CD14-positive monocyte (primary cell): Measurements from ENCODE around the gene CRYBA2. TPM values are rescaled to one million over a fixed set of nuclear protein-coding genes. Genes with fewer than 3 reads are reported as not detected.

Experiments
- DNase-seq, 3 donors: peaks; one replicate each; pipeline ENCODE4 v3.0.0-alpha.2; 2011 to 2022
- H2AFZ ChIP-seq: 2 replicates; pipeline ENCODE4 v1.6.0; 2012; ENCODE audit warnings: mild to moderate bottlenecking, low read depth, low read length, inconsistent platforms; ENCODE audit not compliant: insufficient read depth, poor library complexity, severe bottlenecking
- H3K27ac ChIP-seq, 2 donors: 1 replicate in 1 of 2; 2 replicates in 1 of 2; pipeline ENCODE4 v1.5.1; 2012 to 2013; ENCODE audit warnings: low read length in 2 of 2, control low read depth in 1 of 2, inconsistent platforms in 1 of 2, low read depth in 1 of 2, mild to moderate bottlenecking in 1 of 2
- H3K27me3 ChIP-seq, 2 donors: one replicate each; pipeline versions ENCODE4 v1.6.0 to v1.6.1; 2011 to 2013; ENCODE audit warnings: low read length in 2 of 2; ENCODE audit not compliant: control insufficient read depth in 2 of 2, insufficient read depth in 2 of 2
- H3K36me3 ChIP-seq, 2 donors: replicated peaks in 1 of 2; 1 replicate in 1 of 2; 2 replicates in 1 of 2; pipeline versions ENCODE4 v1.5.1 to v1.6.1; 2012 to 2013; ENCODE audit warnings: low read length in 2 of 2, control low read depth in 1 of 2, inconsistent platforms in 1 of 2, mild to moderate bottlenecking in 1 of 2; ENCODE audit not compliant: insufficient read depth in 2 of 2, control insufficient read depth in 1 of 2
- H3K4me1 ChIP-seq, 2 donors: 1 replicate in 1 of 2; 2 replicates in 1 of 2; pipeline versions ENCODE4 v1.5.1 to v1.6.1; 2012 to 2013; ENCODE audit warnings: low read length in 2 of 2, control low read depth in 1 of 2, inconsistent platforms in 1 of 2, mild to moderate bottlenecking in 1 of 2, moderate library complexity in 1 of 2; ENCODE audit not compliant: insufficient read depth in 2 of 2, control insufficient read depth in 1 of 2
- H3K4me2 ChIP-seq: replicated peaks from 2 replicates; pipeline ENCODE3; 2012; ENCODE audit warnings: low read length, moderate library complexity, mild to moderate bottlenecking; ENCODE audit not compliant: poor library complexity, severe bottlenecking; ENCODE audit errors: extremely low read depth
- H3K4me3 ChIP-seq, 3 experiments: fragments of 200-600 bp in 1 of 3; sonication (generic) in 1 of 3; replicated peaks in 1 of 3; 1 replicate in 2 of 3; 2 replicates in 1 of 3; pipeline ENCODE4 v1.5.1; 2011 to 2013; ENCODE audit warnings: low read length in 3 of 3, mild to moderate bottlenecking in 3 of 3, control low read depth in 2 of 3, low read depth in 2 of 3, inconsistent platforms in 1 of 3, moderate library complexity in 1 of 3
- H3K79me2 ChIP-seq: 2 replicates; pipeline ENCODE4 v1.6.0; 2012; ENCODE audit warnings: mild to moderate bottlenecking, control low read depth, inconsistent platforms, low read length, moderate library complexity; ENCODE audit not compliant: insufficient read depth
- H3K9ac ChIP-seq: 2 replicates; pipeline ENCODE4 v1.6.0; 2017; ENCODE audit warnings: low read length, mild to moderate bottlenecking; ENCODE audit not compliant: insufficient read depth, poor library complexity, severe bottlenecking
- H3K9me3 ChIP-seq, 2 donors: replicated peaks in 1 of 2; 1 replicate in 1 of 2; 2 replicates in 1 of 2; pipeline versions ENCODE4 v1.5.1 to v1.6.1; 2012 to 2013; ENCODE audit warnings: low read length in 2 of 2, control low read depth in 1 of 2; ENCODE audit not compliant: control insufficient read depth in 1 of 2, insufficient read depth in 1 of 2
- H4K20me1 ChIP-seq: 2 replicates; pipeline ENCODE4 v1.6.0; 2012; ENCODE audit warnings: mild to moderate bottlenecking, low read length, control low read depth, moderate library complexity; ENCODE audit not compliant: insufficient read depth
- H3K27ac Mint-ChIP-seq, 7 donors: one replicate each; pipeline ENCODE4 v1.8.0; 2020; ENCODE audit warnings: mild to moderate bottlenecking in 7 of 7, mixed read lengths in 7 of 7, moderate library complexity in 6 of 7, inconsistent platforms in 2 of 7
- H3K27me3 Mint-ChIP-seq, 3 donors: one replicate each; pipeline ENCODE4 v1.8.0; 2021 to 2022; ENCODE audit warnings: low read depth in 3 of 3, mild to moderate bottlenecking in 3 of 3, mixed read lengths in 3 of 3, moderate library complexity in 3 of 3, inconsistent platforms in 1 of 3
- H3K36me3 Mint-ChIP-seq, 2 donors: one replicate each; pipeline ENCODE4 v1.8.0; 2020; ENCODE audit warnings: mixed read lengths in 2 of 2, inconsistent platforms in 1 of 2, mild to moderate bottlenecking in 1 of 2
- H3K4me1 Mint-ChIP-seq: one replicate; pipeline ENCODE4 v1.8.0; 2020; ENCODE audit warnings: mild to moderate bottlenecking, mixed read lengths
- H3K4me3 Mint-ChIP-seq, 2 donors: one replicate each; pipeline ENCODE4 v1.8.0; 2020; ENCODE audit warnings: mild to moderate bottlenecking in 2 of 2, mixed read lengths in 2 of 2, moderate library complexity in 1 of 2
- H3K9me3 Mint-ChIP-seq, 7 donors: one replicate each; pipeline ENCODE4 v1.8.0; 2020 to 2022; ENCODE audit warnings: mixed read lengths in 7 of 7, mild to moderate bottlenecking in 6 of 7, moderate library complexity in 6 of 7, inconsistent platforms in 2 of 7
- WGBS: methylation state at CpG from one replicate; pipeline ENCODE4 v1.1.5; 2013; ENCODE audit warnings: missing lambda C conversion rate; ENCODE audit not compliant: insufficient coverage; 5-methylcytosine and 5-hydroxymethylcytosine counted together
- intact Hi-C, 2 donors: fragments of 100-400 bp; cut with micrococcal nuclease; formaldehyde crosslinking; loops; one replicate each; pipeline versions ENCODE4 v1.15.0 to v1.15.1; 2023
- polyA plus RNA-seq, 3 donors: library from polyadenylated mRNA; depleted of rRNA in 1 of 3; unstranded in 2 of 3; stranded (reverse) in 1 of 3; fragments of 300-500 nt in 2 of 3; fragments of >200 nt in 1 of 3; fragmentation: Illumina TruSeq in 2 of 3; gene quantifications; 1 replicate in 2 of 3; 2 replicates in 1 of 3; pipeline ENCODE4 v1.2.3, GENCODE V29; 2012 to 2021
- TF ChIP-seq, protein P1 (sequence below): fragments of 200-600 bp; IDR thresholded peaks from one replicate; pipeline ENCODE4 v1.8.0; 2022; ENCODE audit warnings: antibody characterized with exemption, mild to moderate bottlenecking

The CRYBA2 gene
- polyA plus RNA-seq, 3 donors, result not detected

DNA sequence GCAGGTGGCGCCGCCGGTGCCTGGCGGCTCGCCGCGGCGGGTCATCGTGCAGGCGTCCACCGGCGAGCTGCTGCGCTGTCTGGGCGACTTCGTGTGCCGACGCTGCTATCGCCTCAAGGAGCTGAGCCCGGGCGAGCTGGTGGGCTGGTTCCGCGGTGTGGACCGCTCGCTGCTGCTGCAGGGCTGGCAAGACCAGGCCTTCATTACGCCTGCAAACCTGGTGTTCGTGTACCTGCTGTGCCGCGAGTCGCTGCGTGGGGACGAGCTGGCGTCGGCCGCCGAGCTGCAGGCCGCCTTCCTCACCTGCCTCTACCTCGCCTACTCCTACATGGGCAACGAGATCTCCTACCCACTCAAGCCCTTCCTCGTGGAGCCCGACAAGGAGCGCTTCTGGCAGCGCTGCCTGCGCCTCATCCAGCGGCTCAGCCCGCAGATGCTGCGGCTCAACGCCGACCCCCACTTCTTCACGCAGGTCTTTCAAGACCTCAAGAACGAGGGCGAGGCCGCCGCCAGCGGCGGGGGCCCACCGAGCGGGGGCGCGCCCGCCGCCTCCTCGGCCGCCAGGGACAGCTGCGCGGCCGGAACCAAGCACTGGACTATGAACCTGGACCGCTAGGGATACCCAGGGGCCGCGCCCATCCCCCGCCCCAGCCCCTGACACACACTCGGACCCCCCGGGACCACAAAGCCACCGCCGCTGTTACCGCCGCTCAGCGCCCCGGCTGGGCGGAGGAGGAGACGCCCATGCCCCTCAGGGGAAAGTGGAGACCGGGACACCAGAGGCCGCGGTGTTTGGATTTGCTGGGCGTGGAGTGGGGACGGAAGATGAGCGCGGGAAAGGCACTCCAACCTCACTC lies 32.7 kb downstream of the CRYBA2 start:
- H4K20me1 ChIP-seq, result no peaks in the 10 kb centered on the region
- peaks cover 0 to 4% of the 10 kb centered on the region in 2 donors for H3K36me3 Mint-ChIP-seq
- H3K9me3 ChIP-seq, result peaks cover 2 to 46% of the 10 kb centered on the region in 2 donors
- H3K27me3 ChIP-seq, result peaks cover 73 to 96% of the 10 kb centered on the region in 2 donors
- no peak for DNase-seq
- peak overlapping the region in 1 of 7 donors; percentile 68 for H3K27ac Mint-ChIP-seq
- TF ChIP-seq, protein P1, sequence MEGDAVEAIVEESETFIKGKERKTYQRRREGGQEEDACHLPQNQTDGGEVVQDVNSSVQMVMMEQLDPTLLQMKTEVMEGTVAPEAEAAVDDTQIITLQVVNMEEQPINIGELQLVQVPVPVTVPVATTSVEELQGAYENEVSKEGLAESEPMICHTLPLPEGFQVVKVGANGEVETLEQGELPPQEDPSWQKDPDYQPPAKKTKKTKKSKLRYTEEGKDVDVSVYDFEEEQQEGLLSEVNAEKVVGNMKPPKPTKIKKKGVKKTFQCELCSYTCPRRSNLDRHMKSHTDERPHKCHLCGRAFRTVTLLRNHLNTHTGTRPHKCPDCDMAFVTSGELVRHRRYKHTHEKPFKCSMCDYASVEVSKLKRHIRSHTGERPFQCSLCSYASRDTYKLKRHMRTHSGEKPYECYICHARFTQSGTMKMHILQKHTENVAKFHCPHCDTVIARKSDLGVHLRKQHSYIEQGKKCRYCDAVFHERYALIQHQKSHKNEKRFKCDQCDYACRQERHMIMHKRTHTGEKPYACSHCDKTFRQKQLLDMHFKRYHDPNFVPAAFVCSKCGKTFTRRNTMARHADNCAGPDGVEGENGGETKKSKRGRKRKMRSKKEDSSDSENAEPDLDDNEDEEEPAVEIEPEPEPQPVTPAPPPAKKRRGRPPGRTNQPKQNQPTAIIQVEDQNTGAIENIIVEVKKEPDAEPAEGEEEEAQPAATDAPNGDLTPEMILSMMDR, result no peak
- H3K4me3 Mint-ChIP-seq, result peak overlapping the region; percentile 39 to 79
- peaks cover 81 to 93% (median 82%) of the 10 kb centered on the region in 3 donors for H3K27me3 Mint-ChIP-seq
- no peak overlapping the region for H3K4me2 ChIP-seq
- peaks cover 2 to 36% (median 22%) of the 10 kb centered on the region in 7 donors for H3K9me3 Mint-ChIP-seq
- H3K9ac ChIP-seq, result no peak overlapping the region
- H3K4me1 ChIP-seq, result peaks cover 0 to 10% of the 10 kb centered on the region in 2 donors
- no peak overlapping the region for H2AFZ ChIP-seq
- 5% methylated on average over 69 of the region's 87 CpGs for WGBS
- H3K4me1 Mint-ChIP-seq, result peaks cover 11% of the 10 kb centered on the region
- H3K27ac ChIP-seq, result no peak overlapping the region
- H3K79me2 ChIP-seq, result no peaks in the 10 kb centered on the region
- H3K4me3 ChIP-seq, result no peak overlapping the region
- no peaks in the 10 kb centered on the region for H3K36me3 ChIP-seq
- intact Hi-C loops, result no loop called here

DNA sequence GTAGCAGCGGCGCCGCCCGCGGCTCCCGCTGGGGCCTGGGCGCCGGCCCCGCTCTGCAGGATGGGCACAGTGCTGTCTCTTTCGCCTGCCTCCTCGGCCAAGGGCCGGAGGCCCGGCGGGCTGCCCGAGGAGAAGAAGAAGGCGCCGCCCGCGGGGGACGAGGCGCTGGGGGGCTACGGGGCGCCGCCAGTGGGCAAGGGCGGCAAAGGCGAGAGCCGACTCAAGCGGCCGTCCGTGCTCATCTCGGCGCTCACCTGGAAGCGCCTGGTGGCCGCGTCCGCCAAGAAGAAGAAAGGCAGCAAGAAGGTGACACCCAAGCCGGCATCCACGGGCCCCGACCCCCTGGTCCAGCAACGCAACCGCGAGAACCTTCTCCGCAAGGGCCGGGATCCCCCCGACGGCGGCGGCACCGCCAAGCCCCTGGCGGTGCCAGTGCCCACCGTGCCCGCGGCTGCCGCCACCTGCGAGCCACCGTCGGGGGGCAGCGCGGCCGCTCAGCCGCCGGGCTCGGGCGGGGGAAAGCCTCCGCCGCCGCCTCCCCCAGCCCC lies 33.4 kb downstream of the CRYBA2 start:
- H3K4me3 Mint-ChIP-seq, result no peak overlapping the region
- Histone ChIP-seq H3K4me1 (peaks cover 0 to 10% of the 10 kb centered on the region in 2 donors), H3K79me2 (no peaks in the 10 kb centered on the region), H3K36me3 (no peaks in the 10 kb centered on the region), H3K4me2 (peak overlapping the region; percentile 60), H4K20me1 (no peaks in the 10 kb centered on the region), H2AFZ (no peak overlapping the region), H3K9me3 (peaks cover 2 to 46% of the 10 kb centered on the region in 2 donors), H3K9ac (no peak overlapping the region), H3K27me3 (peaks cover 73 to 97% of the 10 kb centered on the region in 2 donors), H3K4me3 (no peak overlapping the region), H3K27ac (no peak overlapping the region)
- WGBS, result 3% methylated on average over 67 of the region's 67 CpGs
- peaks cover 11% of the 10 kb centered on the region for H3K4me1 Mint-ChIP-seq
- H3K36me3 Mint-ChIP-seq, result peaks cover 0 to 4% of the 10 kb centered on the region in 2 donors
- H3K9me3 Mint-ChIP-seq, result peaks cover 2 to 36% (median 22%) of the 10 kb centered on the region in 7 donors
- intact Hi-C loops, result no loop called here
- H3K27me3 Mint-ChIP-seq, result peaks cover 86 to 94% (median 86%) of the 10 kb centered on the region in 3 donors
- no peak overlapping the region for H3K27ac Mint-ChIP-seq
- DNase-seq, result no peak
- TF ChIP-seq, protein P1, result no peak
